Measurements from ENCODE around the gene MAFB. TPM values are rescaled to one million over a fixed set of nuclear protein-coding genes. Genes with fewer than 3 reads are reported as not detected.
A peak's percentile ranks its signal among the peaks of the same experiment; 100 is the strongest.

MAFB gene
- total RNA-seq, 4 donors from 2014 or later, result 36.2 to 61.7 (median 39.6) TPM

DNA sequence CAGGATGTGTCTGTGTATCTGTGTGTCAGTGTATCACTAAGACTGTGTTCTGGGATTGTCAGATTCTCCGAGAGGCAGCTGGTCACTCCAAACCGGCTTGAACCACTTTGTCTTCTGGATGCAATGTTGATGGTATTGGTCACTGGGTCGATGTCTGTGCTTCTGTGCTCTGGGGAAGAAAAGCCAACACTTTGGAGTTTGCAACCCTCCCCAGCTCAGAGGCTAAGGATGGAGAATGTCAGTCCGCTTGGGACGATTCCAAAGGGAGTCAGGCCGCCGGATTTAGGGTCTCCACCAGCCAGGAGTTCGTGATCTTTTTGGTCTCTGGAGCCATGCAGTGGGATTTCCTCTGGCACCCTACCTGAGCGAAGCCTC lies 5.2 kb downstream of the MAFB start:
- TF ChIP-seq POLR2A (IDR thresholded peaks at IDR 0.05), result no peak
- TF ChIP-seq, protein P1, sequence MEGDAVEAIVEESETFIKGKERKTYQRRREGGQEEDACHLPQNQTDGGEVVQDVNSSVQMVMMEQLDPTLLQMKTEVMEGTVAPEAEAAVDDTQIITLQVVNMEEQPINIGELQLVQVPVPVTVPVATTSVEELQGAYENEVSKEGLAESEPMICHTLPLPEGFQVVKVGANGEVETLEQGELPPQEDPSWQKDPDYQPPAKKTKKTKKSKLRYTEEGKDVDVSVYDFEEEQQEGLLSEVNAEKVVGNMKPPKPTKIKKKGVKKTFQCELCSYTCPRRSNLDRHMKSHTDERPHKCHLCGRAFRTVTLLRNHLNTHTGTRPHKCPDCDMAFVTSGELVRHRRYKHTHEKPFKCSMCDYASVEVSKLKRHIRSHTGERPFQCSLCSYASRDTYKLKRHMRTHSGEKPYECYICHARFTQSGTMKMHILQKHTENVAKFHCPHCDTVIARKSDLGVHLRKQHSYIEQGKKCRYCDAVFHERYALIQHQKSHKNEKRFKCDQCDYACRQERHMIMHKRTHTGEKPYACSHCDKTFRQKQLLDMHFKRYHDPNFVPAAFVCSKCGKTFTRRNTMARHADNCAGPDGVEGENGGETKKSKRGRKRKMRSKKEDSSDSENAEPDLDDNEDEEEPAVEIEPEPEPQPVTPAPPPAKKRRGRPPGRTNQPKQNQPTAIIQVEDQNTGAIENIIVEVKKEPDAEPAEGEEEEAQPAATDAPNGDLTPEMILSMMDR (IDR thresholded peaks at IDR 0.05), result no peak

DNA sequence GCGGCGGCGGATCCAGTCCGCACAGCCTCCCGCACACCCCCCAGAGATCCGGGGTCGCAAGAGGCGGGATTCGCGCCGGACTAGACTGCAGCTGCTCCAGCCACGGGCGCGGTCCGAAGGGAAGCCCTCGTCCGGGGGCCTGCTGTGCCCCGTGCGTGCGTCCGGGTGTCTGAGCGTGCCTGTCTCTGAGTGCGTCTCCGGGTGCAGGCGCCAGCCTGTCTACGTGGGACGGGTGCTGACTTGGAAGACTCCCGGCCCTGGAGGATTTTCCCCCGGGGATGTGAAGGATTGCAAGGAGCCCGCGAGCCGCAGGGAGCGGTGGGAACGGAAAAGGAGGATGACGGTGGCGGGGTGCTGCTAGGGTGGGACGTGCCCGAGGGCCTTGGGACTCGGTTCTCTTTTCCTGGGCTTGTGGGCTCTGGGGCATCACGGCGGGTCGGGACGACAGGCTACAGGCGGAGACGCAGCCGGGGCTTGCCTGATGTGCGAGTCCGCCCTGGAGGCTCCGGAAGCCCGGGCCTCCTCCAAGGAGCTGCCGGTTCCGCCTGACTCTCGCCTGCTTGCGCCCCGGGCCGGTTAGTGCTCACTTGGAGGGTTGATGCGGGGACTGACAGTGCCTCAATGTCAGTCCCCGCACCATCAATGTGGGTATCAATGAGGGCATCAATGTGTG lies 5.7 kb downstream of the MAFB start:
- intact Hi-C loops (cut with DNase I), result loop anchor here (10.0 kb wide), 1 partner anchor 399 kb away; no protein-coding TSS in a partner anchor
- peaks cover 0 to 39% (median 0%) of the 10 kb centered on the region in 4 donors for H3K27me3 ChIP-seq
- no peak for DNase-seq
- peaks cover 0 to 20% (median 0%) of the 10 kb centered on the region in 3 donors for H3K36me3 ChIP-seq
- peaks cover 11 to 68% (median 32%) of the 10 kb centered on the region in 3 donors for H3K4me1 ChIP-seq
- no peaks in the 10 kb centered on the region for H3K9me3 ChIP-seq
- peak overlapping the region; percentile 7 to 84 (median 60) for H3K4me3 ChIP-seq
- peak overlapping the region; percentile 47 to 65 (median 57) for H3K27ac ChIP-seq
- TF ChIP-seq POLR2A (IDR thresholded peaks at IDR 0.05), result peak in 1 of 4 donors; percentile 21
- TF ChIP-seq, protein P1 (IDR thresholded peaks at IDR 0.05), result no peak
- WGBS, 2 donors, result 24% methylated on average over 6 of the region's 58 CpGs; no CpG with 5 or more reads in 1 of the 2 donors

More for the DNA sequence above, 5.2 kb downstream of the MAFB start:
- Histone ChIP-seq H3K4me1 (peaks cover 11 to 74% (median 32%) of the 10 kb centered on the region in 3 donors), H3K27me3 (peaks cover 0 to 44% (median 0%) of the 10 kb centered on the region in 4 donors), H3K36me3 (peaks cover 0 to 20% (median 0%) of the 10 kb centered on the region in 3 donors), H3K9me3 (no peaks in the 10 kb centered on the region), H3K27ac (peak overlapping the region; percentile 47 to 94 (median 57)), H3K4me3 (peak overlapping the region in 2 of 4 donors; percentile 84)
- 60 to 69% methylated on average over 3 to 6 of the region's 9 CpGs for WGBS, 2 donors
- intact Hi-C loops (cut with DNase I), result loop anchor here (10.0 kb wide), 1 partner anchor 399 kb away; no protein-coding TSS in a partner anchor
- DNase-seq, result no peak

DNA sequence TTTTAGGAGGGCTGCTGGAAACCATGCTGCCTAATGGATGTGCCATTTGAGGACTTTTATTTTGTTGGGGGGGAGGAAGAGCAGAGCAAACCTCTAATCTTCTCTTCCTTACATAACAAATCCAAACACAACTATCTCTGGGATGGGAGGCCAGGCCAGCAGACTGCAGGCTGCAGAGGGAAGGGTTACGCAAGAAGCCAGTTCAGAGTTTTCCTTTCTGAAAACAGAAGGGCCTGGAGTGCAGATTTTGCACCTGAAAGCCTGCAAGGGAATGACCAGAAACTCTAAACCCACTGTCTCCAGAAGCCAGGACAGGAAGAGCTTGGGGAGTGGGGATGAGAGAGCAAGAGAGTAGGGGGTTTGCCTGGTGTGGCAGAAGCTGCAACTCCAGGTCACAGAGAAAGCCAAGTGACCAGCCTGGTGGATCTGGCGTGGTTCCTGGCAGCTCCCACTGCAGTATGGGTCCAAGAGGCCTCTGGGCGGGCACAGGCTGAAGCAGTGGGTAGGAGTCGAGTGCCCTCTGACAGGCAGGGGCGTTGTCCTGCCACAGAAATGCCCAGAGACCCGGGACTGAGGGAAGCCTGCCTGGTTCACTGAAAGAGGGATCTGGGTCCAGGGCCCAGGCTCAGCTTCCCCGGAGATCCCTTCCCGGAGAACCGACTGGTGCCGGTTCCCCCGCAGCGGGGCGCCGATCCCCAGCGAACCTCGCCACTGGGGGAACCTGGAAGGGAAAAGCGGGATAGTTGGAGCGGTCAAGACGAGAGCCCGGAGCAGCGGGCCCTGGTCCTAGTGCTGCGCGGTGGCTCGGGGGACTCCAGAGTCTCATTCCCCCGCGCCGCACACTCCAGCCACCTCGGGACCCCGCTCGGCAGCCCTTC lies 6.7 kb downstream of the MAFB start:
- intact Hi-C loops (cut with DNase I), result loop anchor here (10.0 kb wide), 1 partner anchor 398 kb away; no protein-coding TSS in a partner anchor
- DNase-seq, result no peak
- Histone ChIP-seq H3K4me1 (peaks cover 11 to 58% (median 32%) of the 10 kb centered on the region in 3 donors), H3K27ac (peak overlapping the region; percentile 51 to 70 (median 64)), H3K36me3 (peaks cover 0 to 20% (median 0%) of the 10 kb centered on the region in 3 donors), H3K27me3 (peaks cover 0 to 29% (median 0%) of the 10 kb centered on the region in 4 donors), H3K9me3 (no peaks in the 10 kb centered on the region), H3K4me3 (peak overlapping the region in 3 of 4 donors; percentile 36 to 84 (median 84))
- TF ChIP-seq, protein P1 (IDR thresholded peaks at IDR 0.05), result no peak
- TF ChIP-seq POLR2A (IDR thresholded peaks at IDR 0.05), result no peak
- WGBS, 2 donors, result 68 to 72% methylated on average over 3 to 13 of the region's 30 CpGs

DNA sequence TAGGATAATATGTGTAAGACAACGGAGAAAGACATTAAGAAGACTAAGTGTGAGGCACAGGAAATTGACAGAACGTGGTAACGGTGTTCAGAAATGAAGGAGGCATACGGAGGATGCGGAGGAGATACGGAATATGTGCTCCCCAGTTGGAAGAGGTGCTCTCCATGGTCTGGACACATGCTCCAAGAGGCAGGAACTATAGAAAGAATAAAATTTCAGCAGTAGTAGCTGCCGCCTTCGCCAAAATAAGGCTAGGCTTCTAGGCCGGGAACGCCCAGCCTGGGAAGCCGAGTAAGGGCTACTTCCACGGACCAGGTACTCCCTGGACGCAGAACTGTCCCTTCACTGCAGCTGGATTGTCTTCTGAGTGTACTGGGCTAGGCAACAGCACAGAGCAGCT lies 7.4 kb downstream of the MAFB start:
- WGBS, 2 donors, result 86 to 93% methylated on average over 13 of the region's 13 CpGs
- H3K27ac ChIP-seq, result peak overlapping the region in 2 of 4 donors; percentile 63 to 70
- no peak for DNase-seq
- intact Hi-C loops (cut with DNase I), result loop anchor here (10.0 kb wide), 1 partner anchor 397 kb away; no protein-coding TSS in a partner anchor
- H3K36me3 ChIP-seq, result peaks cover 0 to 20% (median 0%) of the 10 kb centered on the region in 3 donors
- peaks cover 11 to 52% (median 32%) of the 10 kb centered on the region in 3 donors for H3K4me1 ChIP-seq
- H3K4me3 ChIP-seq, result no peak overlapping the region
- H3K9me3 ChIP-seq, result no peaks in the 10 kb centered on the region
- H3K27me3 ChIP-seq, result peaks cover 0 to 27% (median 0%) of the 10 kb centered on the region in 4 donors
- TF ChIP-seq POLR2A (IDR thresholded peaks at IDR 0.05), result no peak
- TF ChIP-seq, protein P1 (IDR thresholded peaks at IDR 0.05), result no peak
